Smooth muscle cell of bladder (primary cell): ENCODE data around the gene FOS. TPM values are rescaled to one million over a fixed set of nuclear protein-coding genes. Genes with fewer than 3 reads are reported as not detected.

Experiments
- total RNA-seq: library from RNA; depleted of rRNA; stranded (reverse); fragments of >200 nt; gene quantifications from 2 replicates; pipeline ENCODE4 v1.2.3, GENCODE V29; 2014

FOS gene
- total RNA-seq: 13.8 and 37.3 TPM in 2 replicates

DNA sequence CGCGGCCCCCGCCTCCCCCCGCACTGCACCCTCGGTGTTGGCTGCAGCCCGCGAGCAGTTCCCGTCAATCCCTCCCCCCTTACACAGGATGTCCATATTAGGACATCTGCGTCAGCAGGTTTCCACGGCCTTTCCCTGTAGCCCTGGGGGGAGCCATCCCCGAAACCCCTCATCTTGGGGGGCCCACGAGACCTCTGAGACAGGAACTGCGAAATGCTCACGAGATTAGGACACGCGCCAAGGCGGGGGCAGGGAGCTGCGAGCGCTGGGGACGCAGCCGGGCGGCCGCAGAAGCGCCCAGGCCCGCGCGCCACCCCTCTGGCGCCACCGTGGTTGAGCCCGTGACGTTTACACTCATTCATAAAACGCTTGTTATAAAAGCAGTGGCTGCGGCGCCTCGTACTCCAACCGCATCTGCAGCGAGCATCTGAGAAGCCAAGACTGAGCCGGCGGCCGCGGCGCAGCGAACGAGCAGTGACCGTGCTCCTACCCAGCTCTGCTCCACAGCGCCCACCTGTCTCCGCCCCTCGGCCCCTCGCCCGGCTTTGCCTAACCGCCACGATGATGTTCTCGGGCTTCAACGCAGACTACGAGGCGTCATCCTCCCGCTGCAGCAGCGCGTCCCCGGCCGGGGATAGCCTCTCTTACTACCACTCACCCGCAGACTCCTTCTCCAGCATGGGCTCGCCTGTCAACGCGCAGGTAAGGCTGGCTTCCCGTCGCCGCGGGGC lies at the start of gene FOS:
TSS of gene FOS (plus strand) at position 407 of the 731 bp plus-strand sequence. CDS start at position 562, 155 bp downstream.

Other genes starting within 250 kb of the FOS start
- gene MLH3, start 227.4 kb upstream of the FOS start, total RNA-seq: 28.7 and 31.5 TPM in 2 replicates
- 4.3 and 4.7 TPM in 2 replicates for gene ACYP1, start 214.8 kb upstream of the FOS start, total RNA-seq
- gene ZC2HC1C, start 209.2 kb upstream of the FOS start, total RNA-seq: 0.57 and 1.1 TPM in 2 replicates
- 54.9 and 85.5 TPM in 2 replicates for gene NEK9, start 151.8 kb upstream of the FOS start, total RNA-seq
- 224 and 262 TPM in 2 replicates for gene TMED10, start 102.2 kb upstream of the FOS start, total RNA-seq
- 76.2 and 85.6 TPM in 2 replicates for gene JDP2, start 149.2 kb downstream of the FOS start, total RNA-seq
- gene BATF, start 243.6 kb downstream of the FOS start, total RNA-seq: not detected in 2 replicates